Endothelial cell (in vitro differentiated cells): ENCODE measurements around the gene MGRN1. TPM values are rescaled to one million over a fixed set of nuclear protein-coding genes. Genes with fewer than 3 reads are reported as not detected.
"Not testable (repeated sequence)": the region's sequence is repeated elsewhere in the genome, so short reads cannot be mapped to it uniquely, and the experiment has no call there.

Experiments used
- DNase-seq: peaks from one replicate; pipeline ENCODE4 v3.0.0; 2021; ENCODE audit warnings: low spot score
- H3K27ac Mint-ChIP-seq: one replicate; pipeline ENCODE4 v1.8.0; 2021; ENCODE audit warnings: mixed read lengths, inconsistent platforms; ENCODE audit not compliant: unreplicated experiment
- H3K27me3 Mint-ChIP-seq: one replicate; pipeline ENCODE4 v1.8.0; 2021; ENCODE audit warnings: mild to moderate bottlenecking, moderate library complexity, mixed read lengths, inconsistent platforms; ENCODE audit not compliant: unreplicated experiment
- H3K36me3 Mint-ChIP-seq: one replicate; pipeline ENCODE4 v1.8.0; 2021; ENCODE audit warnings: mild to moderate bottlenecking, low read depth, mixed read lengths, inconsistent platforms; ENCODE audit not compliant: unreplicated experiment
- H3K4me1 Mint-ChIP-seq: one replicate; pipeline ENCODE4 v1.8.0; 2021; ENCODE audit warnings: mild to moderate bottlenecking, mixed read lengths, inconsistent platforms; ENCODE audit not compliant: unreplicated experiment
- H3K4me3 Mint-ChIP-seq: one replicate; pipeline ENCODE4 v1.8.0; 2021; ENCODE audit warnings: mild to moderate bottlenecking, mixed read lengths, inconsistent platforms; ENCODE audit not compliant: unreplicated experiment
- H3K9me3 Mint-ChIP-seq: one replicate; pipeline ENCODE4 v1.8.0; 2021; ENCODE audit warnings: mixed read lengths, inconsistent platforms; ENCODE audit not compliant: unreplicated experiment
- microRNA-seq: library from miRNA; unstranded; fragments of <30 nt; microRNA quantifications from one replicate; pipeline ENCODE4, GENCODE V29; 2020; ENCODE audit not compliant: unreplicated experiment
- total RNA-seq: library from RNA; stranded (reverse); fragmentation: NEBNext Ultra II Directional; extraction: Animal tissue kit (Norgen Biotek cat#: 25700); gene quantifications from one replicate; pipeline ENCODE4 v1.2.1, GENCODE V29; 2021; ENCODE audit not compliant: unreplicated experiment
- TF ChIP-seq, protein P1 (sequence below): fragments of 200-600 bp; sonication (generic); IDR thresholded peaks from one replicate; pipeline ENCODE4 v1.5.0; 2021; ENCODE audit warnings: antibody characterized with exemption; ENCODE audit not compliant: unreplicated experiment

The MGRN1 gene
- total RNA-seq, 1 donor from 2014 or later, result 82.5 TPM

DNA sequence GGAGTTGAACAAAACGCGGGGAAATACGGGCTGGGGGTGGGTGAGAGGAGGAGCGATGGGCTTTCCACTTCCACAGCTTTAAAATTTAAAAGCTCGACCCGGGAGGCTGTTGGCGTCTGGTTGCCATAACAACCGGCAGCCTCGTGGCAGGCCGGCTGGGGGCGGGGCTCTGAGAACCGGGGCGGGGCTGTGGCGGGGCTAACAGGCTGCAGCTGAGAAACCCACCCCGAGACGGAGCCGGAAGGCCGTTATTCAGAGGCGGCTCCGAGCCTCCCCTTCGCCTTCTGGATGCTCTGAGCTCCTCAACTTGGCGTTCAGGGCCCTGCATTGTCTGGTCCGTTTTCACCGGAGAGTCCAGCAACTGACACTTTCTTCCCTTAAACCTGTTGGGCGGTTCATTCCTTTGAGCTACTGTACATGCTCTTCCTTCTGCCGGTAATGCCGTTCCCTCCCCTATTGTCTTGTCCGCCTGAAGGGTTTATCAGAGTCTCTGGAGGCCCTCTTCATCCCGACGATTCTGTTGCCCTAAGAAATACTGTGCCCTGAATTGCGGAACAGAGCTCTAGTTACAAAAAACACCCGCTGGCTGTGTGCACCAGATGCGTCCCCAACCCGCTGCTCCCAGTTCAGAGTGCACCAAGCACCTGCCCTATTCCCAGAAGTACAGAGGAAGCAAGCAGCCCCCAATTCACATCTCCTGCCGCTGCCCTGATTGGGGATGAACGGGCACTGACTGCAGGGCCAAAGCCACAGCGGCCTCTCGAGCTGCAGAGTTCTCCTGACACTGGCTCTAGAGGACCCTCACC is 110.3 kb downstream of the MGRN1 start:
- peak; percentile 91 for DNase-seq
- Mint-ChIP-seq H3K27ac (peak overlapping the region; percentile 75), H3K27me3 (peaks cover 8% of the 10 kb centered on the region), H3K36me3 (peaks cover 4% of the 10 kb centered on the region), H3K9me3 (no peaks in the 10 kb centered on the region), H3K4me3 (peak overlapping the region; percentile 95), H3K4me1 (peaks cover 5% of the 10 kb centered on the region)
- TF ChIP-seq, protein P1, sequence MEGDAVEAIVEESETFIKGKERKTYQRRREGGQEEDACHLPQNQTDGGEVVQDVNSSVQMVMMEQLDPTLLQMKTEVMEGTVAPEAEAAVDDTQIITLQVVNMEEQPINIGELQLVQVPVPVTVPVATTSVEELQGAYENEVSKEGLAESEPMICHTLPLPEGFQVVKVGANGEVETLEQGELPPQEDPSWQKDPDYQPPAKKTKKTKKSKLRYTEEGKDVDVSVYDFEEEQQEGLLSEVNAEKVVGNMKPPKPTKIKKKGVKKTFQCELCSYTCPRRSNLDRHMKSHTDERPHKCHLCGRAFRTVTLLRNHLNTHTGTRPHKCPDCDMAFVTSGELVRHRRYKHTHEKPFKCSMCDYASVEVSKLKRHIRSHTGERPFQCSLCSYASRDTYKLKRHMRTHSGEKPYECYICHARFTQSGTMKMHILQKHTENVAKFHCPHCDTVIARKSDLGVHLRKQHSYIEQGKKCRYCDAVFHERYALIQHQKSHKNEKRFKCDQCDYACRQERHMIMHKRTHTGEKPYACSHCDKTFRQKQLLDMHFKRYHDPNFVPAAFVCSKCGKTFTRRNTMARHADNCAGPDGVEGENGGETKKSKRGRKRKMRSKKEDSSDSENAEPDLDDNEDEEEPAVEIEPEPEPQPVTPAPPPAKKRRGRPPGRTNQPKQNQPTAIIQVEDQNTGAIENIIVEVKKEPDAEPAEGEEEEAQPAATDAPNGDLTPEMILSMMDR, result no peak

DNA sequence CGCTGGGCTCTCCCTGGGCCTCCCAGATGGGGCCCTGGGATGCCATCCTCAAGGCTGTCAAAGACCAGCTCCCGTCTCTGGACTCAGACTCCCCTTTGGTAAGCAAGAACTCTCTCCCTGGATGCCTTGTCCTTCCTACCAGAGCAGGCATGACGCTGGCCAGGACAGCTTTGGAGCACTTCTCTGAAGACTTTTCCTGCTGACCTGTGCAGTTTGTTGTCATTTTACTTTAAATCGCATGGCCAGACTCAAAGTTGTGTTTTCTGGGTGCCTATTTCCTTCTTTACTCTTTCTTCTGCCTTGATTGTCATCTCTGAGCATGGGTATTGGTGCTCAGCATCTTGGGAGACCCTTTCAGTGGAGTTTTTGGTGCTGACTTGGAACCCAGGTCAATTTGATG is 111.9 kb downstream of the MGRN1 start:
- Mint-ChIP-seq H3K27me3 (peaks cover 8% of the 10 kb centered on the region), H3K4me3 (peak overlapping the region; percentile 38), H3K27ac (no peak overlapping the region), H3K4me1 (peaks cover 5% of the 10 kb centered on the region), H3K36me3 (peaks cover 4% of the 10 kb centered on the region), H3K9me3 (no peaks in the 10 kb centered on the region)
- DNase-seq, result no peak
- TF ChIP-seq, protein P1, result no peak

DNA sequence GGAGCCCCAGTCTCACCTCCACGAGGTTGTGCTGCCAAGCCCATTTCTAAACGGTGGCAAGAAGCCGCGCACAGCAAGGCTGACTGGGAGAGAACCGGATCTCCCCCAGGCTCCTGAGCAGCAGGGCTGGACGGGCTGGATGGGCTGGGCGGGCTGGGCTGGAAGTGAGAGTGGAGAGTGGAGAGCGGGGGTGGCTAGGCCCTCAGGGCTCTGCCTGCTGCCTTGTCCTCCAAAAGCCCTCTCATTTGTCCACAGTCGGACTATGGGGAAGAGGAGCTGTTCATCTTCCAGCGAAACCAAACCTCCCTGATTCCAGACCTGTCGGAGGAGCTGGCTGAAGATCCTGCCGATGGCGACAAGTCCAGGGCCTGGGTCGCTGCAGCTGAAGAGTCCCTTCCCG is 112.9 kb downstream of the MGRN1 start:
- DNase-seq, result no peak
- Mint-ChIP-seq H3K4me3 (no peak overlapping the region), H3K9me3 (no peaks in the 10 kb centered on the region), H3K4me1 (peaks cover 5% of the 10 kb centered on the region), H3K36me3 (peaks cover 4% of the 10 kb centered on the region), H3K27ac (no peak overlapping the region), H3K27me3 (peaks cover 8% of the 10 kb centered on the region)
- TF ChIP-seq, protein P1, result no peak

DNA sequence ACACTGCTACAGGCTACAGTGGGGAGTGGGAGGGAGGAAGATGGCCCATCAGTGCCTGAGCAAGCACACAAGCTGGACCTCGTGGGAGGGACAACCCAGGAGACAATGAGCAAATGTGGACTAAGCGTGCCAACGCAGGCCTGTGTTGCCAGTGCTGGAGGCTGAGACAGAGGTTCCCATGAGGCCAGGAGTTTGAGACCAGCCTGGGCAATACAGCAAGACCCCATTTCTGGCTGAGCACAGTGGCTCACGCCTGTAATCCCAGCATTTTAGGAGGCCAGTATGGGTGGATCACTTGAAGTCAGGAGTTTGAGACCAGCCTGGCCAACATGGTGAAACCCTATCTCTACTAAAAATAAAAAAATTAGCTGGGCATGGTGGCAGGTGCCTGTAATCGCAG is 113.7 kb downstream of the MGRN1 start:
- H3K27me3 Mint-ChIP-seq, H3K27ac Mint-ChIP-seq, H3K36me3 Mint-ChIP-seq, H3K9me3 Mint-ChIP-seq, DNase-seq, H3K4me1 Mint-ChIP-seq, H3K4me3 Mint-ChIP-seq: not testable (repeated sequence)

Small RNAs within 50 kb of the gene (microRNA-seq; reads per million reads assigned to microRNA genes)
- 1.0 reads per million, percentile 13 among the genes with 10 or more reads in this experiment for gene MIR6769A

Other genes starting within 250 kb of the MGRN1 start
- gene CORO7, start 208.2 kb upstream of the MGRN1 start, total RNA-seq, result 103 TPM
- 32.0 TPM for gene DNAJA3, start 199.0 kb upstream of the MGRN1 start, total RNA-seq
- gene NMRAL1, start 150.2 kb upstream of the MGRN1 start, total RNA-seq, result 35.3 TPM
- gene HMOX2, start 148.4 kb upstream of the MGRN1 start, total RNA-seq, result 225 TPM
- gene CDIP1, start 86.1 kb upstream of the MGRN1 start, total RNA-seq, result 25.6 TPM
- gene C16orf96, start 68.5 kb upstream of the MGRN1 start, total RNA-seq, result 0.54 TPM
- gene UBALD1, start 9.9 kb upstream of the MGRN1 start, total RNA-seq, result 31.0 TPM
- 43.1 TPM for gene NUDT16L1, start 68.7 kb downstream of the MGRN1 start, total RNA-seq
- gene ANKS3, start 109.4 kb downstream of the MGRN1 start, total RNA-seq, result 15.6 TPM
- 0.18 TPM for gene DNAAF8, start 109.7 kb downstream of the MGRN1 start, total RNA-seq
- 32.8 TPM for gene ZNF500, start 142.3 kb downstream of the MGRN1 start, total RNA-seq
- 11.5 TPM for gene SEPTIN12, start 163.5 kb downstream of the MGRN1 start, total RNA-seq
- gene SMIM22, start 170.5 kb downstream of the MGRN1 start, total RNA-seq, result not detected
- gene ROGDI, start 177.8 kb downstream of the MGRN1 start, total RNA-seq, result 46.2 TPM
- 111 TPM for gene GLYR1, start 222.5 kb downstream of the MGRN1 start, total RNA-seq
- gene UBN1, start 222.7 kb downstream of the MGRN1 start, total RNA-seq, result 36.4 TPM